Central memory CD8-positive, alpha-beta T cell (primary cell): Measurements from ENCODE around the gene LMBRD1.
A peak's percentile ranks its signal among the peaks of the same experiment; 100 is the strongest.
"Not testable (repeated sequence)": the region's sequence is repeated elsewhere in the genome, so short reads cannot be mapped to it uniquely, and the experiment has no call there.

Experiments used
- ATAC-seq: fragments of 150-1000 bp; cut with Tn5 transposase; replicated peaks from 2 replicates; pipeline ENCODE4 v1.10.0; 2022; ENCODE audit warnings: mild to moderate bottlenecking, moderate FRiP score, moderate number of reproducible peaks; ENCODE audit not compliant: poor library complexity, severe bottlenecking; ENCODE audit errors: extremely low read depth
- DNase-seq, 2 donors: peaks; one replicate each; pipeline ENCODE4 v3.0.0; 2021; ENCODE audit warnings: low spot score in 2 of 2
- H3K27ac Mint-ChIP-seq: one replicate; pipeline ENCODE4 v1.8.0; 2022; ENCODE audit warnings: low read depth, mild to moderate bottlenecking, moderate library complexity, mixed read lengths
- H3K27me3 Mint-ChIP-seq: one replicate; pipeline ENCODE4 v1.8.0; 2022; ENCODE audit warnings: mixed read lengths
- H3K36me3 Mint-ChIP-seq: one replicate; pipeline ENCODE4 v1.8.0; 2022; ENCODE audit warnings: mild to moderate bottlenecking, moderate library complexity, mixed read lengths; ENCODE audit not compliant: insufficient read depth
- H3K4me1 Mint-ChIP-seq: one replicate; pipeline ENCODE4 v1.8.0; 2022; ENCODE audit warnings: mixed read lengths
- H3K4me3 Mint-ChIP-seq: one replicate; pipeline ENCODE4 v1.8.0; 2022; ENCODE audit warnings: mild to moderate bottlenecking, moderate library complexity, mixed read lengths
- H3K9me3 Mint-ChIP-seq: one replicate; pipeline ENCODE4 v1.8.0; 2022; ENCODE audit warnings: mixed read lengths

LMBRD1 gene

GRCh38 chr6:69706724-69707123 is 90.1 kb downstream of the LMBRD1 start:
- DNase-seq (no peak), ATAC-seq (no peak)
- H3K4me1 Mint-ChIP-seq, result peaks cover 7% of the 10 kb centered on the region
- H3K27ac Mint-ChIP-seq, result no peak overlapping the region
- no peaks in the 10 kb centered on the region for H3K9me3 Mint-ChIP-seq
- no peak overlapping the region for H3K4me3 Mint-ChIP-seq
- H3K27me3 Mint-ChIP-seq, result no peaks in the 10 kb centered on the region
- H3K36me3 Mint-ChIP-seq, result peaks cover 13% of the 10 kb centered on the region

- Mint-ChIP-seq H3K4me1 (peaks cover 4% of the 10 kb centered on the region), H3K27ac (no peak overlapping the region), H3K9me3 (no peaks in the 10 kb centered on the region), H3K36me3 (peaks cover 13% of the 10 kb centered on the region), H3K27me3 (no peaks in the 10 kb centered on the region), H3K4me3 (no peak overlapping the region)
- ATAC-seq (no peak), DNase-seq (no peak)
Observed at GRCh38 chr6:69705954-69706353, 90.9 kb downstream of the LMBRD1 start.

- no peak for DNase-seq
- no peaks in the 10 kb centered on the region for H3K4me1 Mint-ChIP-seq
Observed at GRCh38 chr6:69704916-69705315, 91.9 kb downstream of the LMBRD1 start.

GRCh38 chr6:69699655-69700054 is 97.2 kb downstream of the LMBRD1 start:
- H3K4me3 Mint-ChIP-seq, result no peak overlapping the region
- no peak for ATAC-seq
- DNase-seq, result no peak
- no peaks in the 10 kb centered on the region for H3K27me3 Mint-ChIP-seq
- H3K4me1 Mint-ChIP-seq, result peaks cover 4% of the 10 kb centered on the region
- no peaks in the 10 kb centered on the region for H3K9me3 Mint-ChIP-seq
- H3K27ac Mint-ChIP-seq, result no peak overlapping the region
- peaks cover 24% of the 10 kb centered on the region for H3K36me3 Mint-ChIP-seq

More at GRCh38 chr6:69704916-69705315, 91.9 kb downstream of the LMBRD1 start:
- Mint-ChIP-seq H3K27ac (no peak overlapping the region), H3K4me3 (no peak overlapping the region), H3K9me3 (no peaks in the 10 kb centered on the region), H3K27me3 (no peaks in the 10 kb centered on the region), H3K36me3 (peaks cover 13% of the 10 kb centered on the region)
- no peak for ATAC-seq

GRCh38 chr6:69696273-69696672 is 100.5 kb downstream of the LMBRD1 start:
- ATAC-seq (no peak), DNase-seq (no peak)
- H3K36me3 Mint-ChIP-seq, result peaks cover 24% of the 10 kb centered on the region
- H3K9me3 Mint-ChIP-seq, result no peaks in the 10 kb centered on the region
- no peak overlapping the region for H3K27ac Mint-ChIP-seq
- no peaks in the 10 kb centered on the region for H3K27me3 Mint-ChIP-seq
- H3K4me3 Mint-ChIP-seq, result no peak overlapping the region
- peaks cover 7% of the 10 kb centered on the region for H3K4me1 Mint-ChIP-seq

GRCh38 chr6:69693762-69694161 is 103.0 kb downstream of the LMBRD1 start:
- no peak for DNase-seq
- no peaks in the 10 kb centered on the region for H3K27me3 Mint-ChIP-seq
- H3K4me3 Mint-ChIP-seq, result no peak overlapping the region
- peaks cover 7% of the 10 kb centered on the region for H3K4me1 Mint-ChIP-seq
- H3K27ac Mint-ChIP-seq, result no peak overlapping the region
- ATAC-seq, result no peak
- no peaks in the 10 kb centered on the region for H3K9me3 Mint-ChIP-seq
- peaks cover 30% of the 10 kb centered on the region for H3K36me3 Mint-ChIP-seq

GRCh38 chr6:69690986-69691385 is 105.8 kb downstream of the LMBRD1 start:
- Mint-ChIP-seq H3K27me3 (no peaks in the 10 kb centered on the region), H3K9me3 (no peaks in the 10 kb centered on the region), H3K4me1 (peaks cover 7% of the 10 kb centered on the region), H3K4me3 (no peak overlapping the region), H3K36me3 (peaks cover 16% of the 10 kb centered on the region), H3K27ac (peak overlapping the region; percentile 38)
- ATAC-seq (no peak), DNase-seq (no peak)

- H3K27me3 Mint-ChIP-seq, result no peaks in the 10 kb centered on the region
- peaks cover 11% of the 10 kb centered on the region for H3K4me1 Mint-ChIP-seq
- H3K27ac Mint-ChIP-seq, result no peak overlapping the region
- H3K36me3 Mint-ChIP-seq, result peaks cover 12% of the 10 kb centered on the region
- no peak overlapping the region for H3K4me3 Mint-ChIP-seq
- no peaks in the 10 kb centered on the region for H3K9me3 Mint-ChIP-seq
- no peak for ATAC-seq
- DNase-seq, result no peak
Observed at GRCh38 chr6:69680302-69680701, 116.5 kb downstream of the LMBRD1 start.

- H3K9me3 Mint-ChIP-seq, result no peaks in the 10 kb centered on the region
- peak overlapping the region; percentile 17 for H3K27ac Mint-ChIP-seq
- no peak for DNase-seq
- no peaks in the 10 kb centered on the region for H3K27me3 Mint-ChIP-seq
- no peak for ATAC-seq
- peaks cover 27% of the 10 kb centered on the region for H3K36me3 Mint-ChIP-seq
- no peak overlapping the region for H3K4me3 Mint-ChIP-seq
- peaks cover 5% of the 10 kb centered on the region for H3K4me1 Mint-ChIP-seq
Observed at GRCh38 chr6:69673298-69673697, 123.5 kb downstream of the LMBRD1 start.

GRCh38 chr6:69668916-69669315 is 127.9 kb downstream of the LMBRD1 start:
- H3K4me1 Mint-ChIP-seq, result no peaks in the 10 kb centered on the region
- H3K9me3 Mint-ChIP-seq, result no peaks in the 10 kb centered on the region
- no peak for DNase-seq
- no peak overlapping the region for H3K27ac Mint-ChIP-seq
- no peak for ATAC-seq
- peaks cover 9% of the 10 kb centered on the region for H3K36me3 Mint-ChIP-seq
- no peaks in the 10 kb centered on the region for H3K27me3 Mint-ChIP-seq
- H3K4me3 Mint-ChIP-seq, result no peak overlapping the region

GRCh38 chr6:69666779-69667178 is 130.0 kb downstream of the LMBRD1 start:
- ATAC-seq, H3K4me3 Mint-ChIP-seq, H3K9me3 Mint-ChIP-seq, H3K36me3 Mint-ChIP-seq, H3K4me1 Mint-ChIP-seq, H3K27ac Mint-ChIP-seq, DNase-seq, H3K27me3 Mint-ChIP-seq: not testable (repeated sequence)

GRCh38 chr6:69665437-69665836 is 131.4 kb downstream of the LMBRD1 start:
- no peak for DNase-seq

GRCh38 chr6:69664551-69664950 is 132.3 kb downstream of the LMBRD1 start:
- peaks cover 15% of the 10 kb centered on the region for H3K27me3 Mint-ChIP-seq
- ATAC-seq, result no peak
- peaks cover 2% of the 10 kb centered on the region for H3K9me3 Mint-ChIP-seq
- no peaks in the 10 kb centered on the region for H3K4me1 Mint-ChIP-seq
- no peak overlapping the region for H3K4me3 Mint-ChIP-seq
- no peaks in the 10 kb centered on the region for H3K36me3 Mint-ChIP-seq
- H3K27ac Mint-ChIP-seq, result no peak overlapping the region
- DNase-seq, result no peak

More at GRCh38 chr6:69665437-69665836, 131.4 kb downstream of the LMBRD1 start:
- H3K27me3 Mint-ChIP-seq, result peaks cover 6% of the 10 kb centered on the region
- no peaks in the 10 kb centered on the region for H3K4me1 Mint-ChIP-seq
- H3K4me3 Mint-ChIP-seq, result no peak overlapping the region
- H3K36me3 Mint-ChIP-seq, result no peaks in the 10 kb centered on the region
- no peak overlapping the region for H3K27ac Mint-ChIP-seq
- no peak for ATAC-seq
- no peaks in the 10 kb centered on the region for H3K9me3 Mint-ChIP-seq

GRCh38 chr6:69663215-69663614 is 133.6 kb downstream of the LMBRD1 start:
- Mint-ChIP-seq H3K36me3 (peaks cover 1% of the 10 kb centered on the region), H3K27me3 (peaks cover 28% of the 10 kb centered on the region), H3K4me3 (no peak overlapping the region), H3K4me1 (no peaks in the 10 kb centered on the region), H3K27ac (no peak overlapping the region), H3K9me3 (peaks cover 10% of the 10 kb centered on the region)
- no peak for ATAC-seq
- no peak for DNase-seq
